Activated T-helper 17 cell treated with anti-CD3 and anti-CD28 coated beads, Interleukin-2, amount 50 U/mL, for 72 hours (primary cell): Measurements from ENCODE around the gene KCNA2. TPM values are rescaled to one million over a fixed set of nuclear protein-coding genes. Genes with fewer than 3 reads are reported as not detected.

Experiments used
- ATAC-seq: fragments of 150-1000 bp; cut with Tn5 transposase; replicated peaks from 2 replicates; pipeline ENCODE4 v1.10.0; 2021; ENCODE audit warnings: mild to moderate bottlenecking, moderate library complexity
- H3K27ac Mint-ChIP-seq: one replicate; pipeline ENCODE4 v1.8.0; 2022; ENCODE audit warnings: mixed read lengths
- H3K27me3 Mint-ChIP-seq: one replicate; pipeline ENCODE4 v1.8.0; 2022; ENCODE audit warnings: mixed read lengths
- H3K36me3 Mint-ChIP-seq: one replicate; pipeline ENCODE4 v1.8.0; 2022; ENCODE audit warnings: low read depth, mild to moderate bottlenecking, mixed read lengths
- H3K4me1 Mint-ChIP-seq: one replicate; pipeline ENCODE4 v1.8.0; 2022; ENCODE audit warnings: mixed read lengths
- H3K4me3 Mint-ChIP-seq: one replicate; pipeline ENCODE4 v1.8.0; 2022; ENCODE audit warnings: mild to moderate bottlenecking, mixed read lengths
- H3K9me3 Mint-ChIP-seq: one replicate; pipeline ENCODE4 v1.8.0; 2022; ENCODE audit warnings: mixed read lengths
- total RNA-seq, 2 donors: library from RNA; stranded (reverse); gene quantifications; one replicate each; pipeline ENCODE4 v1.2.3, GENCODE V29; 2022

The KCNA2 gene
- total RNA-seq, 2 donors from 2014 or later: 1.6 to 4.7 TPM

- no peak overlapping the region for H3K27ac Mint-ChIP-seq
- no peaks in the 10 kb centered on the region for H3K36me3 Mint-ChIP-seq
- no peak for ATAC-seq
Observed at GRCh38 chr1:110600716-110601115, 5.4 kb downstream of the KCNA2 start.

GRCh38 chr1:110597966-110598365, 8.2 kb downstream of the KCNA2 start:
- Mint-ChIP-seq H3K27me3 (no peaks in the 10 kb centered on the region), H3K36me3 (no peaks in the 10 kb centered on the region), H3K9me3 (no peaks in the 10 kb centered on the region), H3K4me1 (peaks cover 7% of the 10 kb centered on the region), H3K27ac (no peak overlapping the region), H3K4me3 (no peak overlapping the region)
- ATAC-seq: no peak

More at GRCh38 chr1:110600716-110601115, 5.4 kb downstream of the KCNA2 start:
- Mint-ChIP-seq H3K27me3 (peaks cover 14% of the 10 kb centered on the region), H3K4me1 (no peaks in the 10 kb centered on the region), H3K4me3 (no peak overlapping the region), H3K9me3 (no peaks in the 10 kb centered on the region)

GRCh38 chr1:110596312-110596711, 9.8 kb downstream of the KCNA2 start:
- Mint-ChIP-seq H3K27me3 (no peaks in the 10 kb centered on the region), H3K9me3 (no peaks in the 10 kb centered on the region), H3K4me3 (no peak overlapping the region)

GRCh38 chr1:110595353-110595710, 10.8 kb downstream of the KCNA2 start:
- no peak overlapping the region for H3K4me3 Mint-ChIP-seq
- no peaks in the 10 kb centered on the region for H3K9me3 Mint-ChIP-seq
- peaks cover 4% of the 10 kb centered on the region for H3K27me3 Mint-ChIP-seq
- no peaks in the 10 kb centered on the region for H3K36me3 Mint-ChIP-seq
- no peak for ATAC-seq
- no peak overlapping the region for H3K27ac Mint-ChIP-seq
- peaks cover 7% of the 10 kb centered on the region for H3K4me1 Mint-ChIP-seq

More at GRCh38 chr1:110596312-110596711, 9.8 kb downstream of the KCNA2 start:
- Mint-ChIP-seq H3K4me1 (peaks cover 7% of the 10 kb centered on the region), H3K36me3 (no peaks in the 10 kb centered on the region), H3K27ac (no peak overlapping the region)
- ATAC-seq: no peak

GRCh38 chr1:110594456-110595352, 11.5 kb downstream of the KCNA2 start:
- H3K27ac Mint-ChIP-seq: no peak overlapping the region
- no peaks in the 10 kb centered on the region for H3K9me3 Mint-ChIP-seq
- H3K4me3 Mint-ChIP-seq: no peak overlapping the region
- H3K27me3 Mint-ChIP-seq: peaks cover 4% of the 10 kb centered on the region
- peaks cover 7% of the 10 kb centered on the region for H3K4me1 Mint-ChIP-seq
- ATAC-seq: no peak
- H3K36me3 Mint-ChIP-seq: no peaks in the 10 kb centered on the region

- H3K27ac Mint-ChIP-seq: no peak overlapping the region
- no peak overlapping the region for H3K4me3 Mint-ChIP-seq
- H3K36me3 Mint-ChIP-seq: no peaks in the 10 kb centered on the region
- H3K4me1 Mint-ChIP-seq: peaks cover 7% of the 10 kb centered on the region
- no peaks in the 10 kb centered on the region for H3K9me3 Mint-ChIP-seq
- H3K27me3 Mint-ChIP-seq: peaks cover 4% of the 10 kb centered on the region
- ATAC-seq: no peak
Observed at GRCh38 chr1:110593902-110594301, 12.3 kb downstream of the KCNA2 start.

GRCh38 chr1:110591956-110592355, 14.2 kb downstream of the KCNA2 start:
- peaks cover 20% of the 10 kb centered on the region for H3K27me3 Mint-ChIP-seq
- peaks cover 7% of the 10 kb centered on the region for H3K4me1 Mint-ChIP-seq
- no peaks in the 10 kb centered on the region for H3K9me3 Mint-ChIP-seq
- no peak overlapping the region for H3K27ac Mint-ChIP-seq
- H3K4me3 Mint-ChIP-seq: no peak overlapping the region
- no peaks in the 10 kb centered on the region for H3K36me3 Mint-ChIP-seq
- ATAC-seq: no peak

- H3K9me3 Mint-ChIP-seq: no peaks in the 10 kb centered on the region
- peaks cover 20% of the 10 kb centered on the region for H3K27me3 Mint-ChIP-seq
- no peaks in the 10 kb centered on the region for H3K4me1 Mint-ChIP-seq
- H3K36me3 Mint-ChIP-seq: no peaks in the 10 kb centered on the region
- no peak overlapping the region for H3K4me3 Mint-ChIP-seq
- no peak overlapping the region for H3K27ac Mint-ChIP-seq
- no peak for ATAC-seq
Observed at GRCh38 chr1:110588991-110589390, 17.2 kb downstream of the KCNA2 start.

GRCh38 chr1:110588486-110588885, 17.7 kb downstream of the KCNA2 start:
- Mint-ChIP-seq H3K9me3 (no peaks in the 10 kb centered on the region), H3K4me3 (no peak overlapping the region), H3K4me1 (no peaks in the 10 kb centered on the region), H3K36me3 (no peaks in the 10 kb centered on the region), H3K27ac (no peak overlapping the region), H3K27me3 (peaks cover 20% of the 10 kb centered on the region)
- no peak for ATAC-seq

- Mint-ChIP-seq H3K4me1 (no peaks in the 10 kb centered on the region), H3K4me3 (no peak overlapping the region), H3K27me3 (peaks cover 20% of the 10 kb centered on the region), H3K36me3 (no peaks in the 10 kb centered on the region), H3K9me3 (no peaks in the 10 kb centered on the region), H3K27ac (no peak overlapping the region)
- no peak for ATAC-seq
Observed at GRCh38 chr1:110587906-110588305, 18.3 kb downstream of the KCNA2 start.

- ATAC-seq: no peak
- Mint-ChIP-seq H3K27me3 (peaks cover 16% of the 10 kb centered on the region), H3K4me1 (no peaks in the 10 kb centered on the region), H3K27ac (no peak overlapping the region), H3K36me3 (no peaks in the 10 kb centered on the region), H3K4me3 (no peak overlapping the region), H3K9me3 (no peaks in the 10 kb centered on the region)
Observed at GRCh38 chr1:110585481-110585880, 20.7 kb downstream of the KCNA2 start.

- no peaks in the 10 kb centered on the region for H3K4me1 Mint-ChIP-seq
- no peaks in the 10 kb centered on the region for H3K9me3 Mint-ChIP-seq
- ATAC-seq: no peak
- H3K27me3 Mint-ChIP-seq: peaks cover 22% of the 10 kb centered on the region
- no peaks in the 10 kb centered on the region for H3K36me3 Mint-ChIP-seq
- no peak overlapping the region for H3K4me3 Mint-ChIP-seq
- no peak overlapping the region for H3K27ac Mint-ChIP-seq
Observed at GRCh38 chr1:110584045-110584444, 22.1 kb downstream of the KCNA2 start.

GRCh38 chr1:110583505-110583904, 22.7 kb downstream of the KCNA2 start:
- ATAC-seq: no peak

GRCh38 chr1:110582378-110582777, 23.8 kb downstream of the KCNA2 start:
- Mint-ChIP-seq H3K27ac (no peak overlapping the region), H3K4me3 (no peak overlapping the region), H3K9me3 (no peaks in the 10 kb centered on the region), H3K36me3 (no peaks in the 10 kb centered on the region), H3K4me1 (no peaks in the 10 kb centered on the region), H3K27me3 (peaks cover 9% of the 10 kb centered on the region)
- no peak for ATAC-seq

More at GRCh38 chr1:110583505-110583904, 22.7 kb downstream of the KCNA2 start:
- Mint-ChIP-seq H3K27me3 (peaks cover 19% of the 10 kb centered on the region), H3K4me3 (no peak overlapping the region), H3K36me3 (no peaks in the 10 kb centered on the region), H3K27ac (no peak overlapping the region), H3K9me3 (no peaks in the 10 kb centered on the region), H3K4me1 (no peaks in the 10 kb centered on the region)

GRCh38 chr1:110581682-110582145, 24.4 kb downstream of the KCNA2 start:
- Mint-ChIP-seq H3K4me1 (no peaks in the 10 kb centered on the region), H3K9me3 (no peaks in the 10 kb centered on the region), H3K36me3 (no peaks in the 10 kb centered on the region), H3K27ac (no peak overlapping the region), H3K27me3 (peaks cover 7% of the 10 kb centered on the region), H3K4me3 (no peak overlapping the region)
- no peak for ATAC-seq
